ENCODE measurements around the gene PLCB3. TPM values are rescaled to one million over a fixed set of nuclear protein-coding genes. Genes with fewer than 3 reads are reported as not detected.

Gene PLCB3
- total RNA-seq, 1 experiment from 2014 or later: 80.2 TPM

GRCh38 chr11:64220271-64220670 lies 31.1 kb upstream of the PLCB3 start:
- Histone ChIP-seq H3K23ac (ENCODE audit: insufficient read length, low read depth, low read length) (no peak overlapping the region), H3K9me3 (ENCODE audit: control insufficient read depth, low read depth, low read length) (no peaks in the 10 kb centered on the region), H2BK15ac (ENCODE audit: low read depth, low read length) (no peak overlapping the region), H2BK20ac (ENCODE audit: low read depth, low read length, poor library complexity, severe bottlenecking) (no peak overlapping the region), H3K79me1 (ENCODE audit: insufficient read depth, low read depth, low read length, poor library complexity, severe bottlenecking) (no peaks in the 10 kb centered on the region), H3K23me2 (ENCODE audit: insufficient read length, low read depth, low read length, poor library complexity, severe bottlenecking) (no peaks in the 10 kb centered on the region), H3K4ac (ENCODE audit: low read depth, low read length) (no peak overlapping the region), H3T11ph (ENCODE audit: low read length) (no peak overlapping the region), H2BK5ac (ENCODE audit: insufficient read length, low read length) (no peak overlapping the region), H3K9ac (ENCODE audit: extremely low read depth, insufficient read length, low read length) (no peak overlapping the region), H4K8ac (replicated peaks; ENCODE audit: insufficient read length, low read depth, low read length) (no peak overlapping the region), H2AK5ac (ENCODE audit: insufficient read length, low read length) (no peak overlapping the region), H3K27ac (ENCODE audit: insufficient read length, low read depth, low read length) (no peak overlapping the region), H2BK12ac (ENCODE audit: insufficient read length, low read depth, low read length) (no peak overlapping the region), H3K18ac (ENCODE audit: insufficient read length, low read depth, low read length) (no peak overlapping the region), H4K5ac (ENCODE audit: insufficient read length, low read depth, low read length) (no peak overlapping the region), H3K4me1 (ENCODE audit: insufficient read depth, low read length) (no peaks in the 10 kb centered on the region), H2AFZ (ENCODE audit: low read length) (no peak overlapping the region), H3K4me2 (ENCODE audit: insufficient read depth, insufficient read length, low read length) (no peak overlapping the region), H3K14ac (ENCODE audit: insufficient read depth, low read length) (no peak overlapping the region), H3K56ac (ENCODE audit: insufficient read length, low read depth, low read length) (no peak overlapping the region), H4K20me1 (ENCODE audit: control insufficient read depth, insufficient read depth, insufficient read length) (no peaks in the 10 kb centered on the region), H4K91ac (ENCODE audit: insufficient read length, low read depth, low read length) (no peak overlapping the region), H3K79me2 (ENCODE audit: insufficient read depth, low read length) (no peaks in the 10 kb centered on the region), H3K27me3 (ENCODE audit: insufficient read depth, low read length) (no peaks in the 10 kb centered on the region), H2BK120ac (ENCODE audit: low read depth, low read length, poor library complexity, severe bottlenecking) (no peak overlapping the region)
- Mint-ChIP-seq H3K27me3 (ENCODE audit: low read depth) (no peaks in the 10 kb centered on the region; the same call in 1 of the 2 replicates), H3K4me3 (no peak overlapping the region), H3K27ac (peak overlapping the region in 1 of 3 experiments; percentile 28; a peak in 1 of 7 replicates), H3K36me3 (ENCODE audit: insufficient read depth in 1 of 3, low read depth in 3 of 3) (peaks cover 0 to 39% (median 17%) of the 10 kb centered on the region in 3 experiments; a peak in 5 of 7 replicates), H3K4me1 (peaks cover 6 to 9% of the 10 kb centered on the region in 2 experiments), H3K9me3 (no peaks in the 10 kb centered on the region)
- no CpG with 5 or more reads among the region's 17 CpGs for WGBS (ENCODE audit: extremely low coverage, insufficient read length, low lambda C conversion rate)
- no peak for DNase-seq
- TF ChIP-seq CTCF (conservative IDR thresholded peaks at IDR 0.05): no peak

Measured in H9 (cell line).